Neural cell (in vitro differentiated cells): ENCODE measurements around the gene TMEM121.

Experiments used
- EP300 ChIP-seq: fragments of 450-650 bp; conservative IDR thresholded peaks from 2 replicates; pipeline ENCODE4 v1.6.1; 2014; ENCODE audit warnings: antibody characterized with exemption, mild to moderate bottlenecking, moderate library complexity; ENCODE audit not compliant: poor library complexity, severe bottlenecking
- POLR2AphosphoS5 ChIP-seq: IDR thresholded peaks from 2 replicates; pipeline ENCODE4 v1.6.1; 2012
- SMC3 ChIP-seq: fragments of 450-650 bp; conservative IDR thresholded peaks from 2 replicates; pipeline ENCODE4 v1.6.1; 2014; ENCODE audit warnings: antibody characterized with exemption, mild to moderate bottlenecking, moderate library complexity; ENCODE audit not compliant: poor library complexity
- TAF1 ChIP-seq: IDR thresholded peaks from 2 replicates; pipeline ENCODE4 v1.6.1; 2012; ENCODE audit warnings: low read depth
- TF ChIP-seq, protein P1 (sequence below): fragments of 450-650 bp; IDR thresholded peaks from 2 replicates; pipeline ENCODE4 v1.5.1; 2014; ENCODE audit warnings: antibody characterized with exemption, mild to moderate bottlenecking, moderate library complexity; ENCODE audit not compliant: poor library complexity, severe bottlenecking

DNA sequence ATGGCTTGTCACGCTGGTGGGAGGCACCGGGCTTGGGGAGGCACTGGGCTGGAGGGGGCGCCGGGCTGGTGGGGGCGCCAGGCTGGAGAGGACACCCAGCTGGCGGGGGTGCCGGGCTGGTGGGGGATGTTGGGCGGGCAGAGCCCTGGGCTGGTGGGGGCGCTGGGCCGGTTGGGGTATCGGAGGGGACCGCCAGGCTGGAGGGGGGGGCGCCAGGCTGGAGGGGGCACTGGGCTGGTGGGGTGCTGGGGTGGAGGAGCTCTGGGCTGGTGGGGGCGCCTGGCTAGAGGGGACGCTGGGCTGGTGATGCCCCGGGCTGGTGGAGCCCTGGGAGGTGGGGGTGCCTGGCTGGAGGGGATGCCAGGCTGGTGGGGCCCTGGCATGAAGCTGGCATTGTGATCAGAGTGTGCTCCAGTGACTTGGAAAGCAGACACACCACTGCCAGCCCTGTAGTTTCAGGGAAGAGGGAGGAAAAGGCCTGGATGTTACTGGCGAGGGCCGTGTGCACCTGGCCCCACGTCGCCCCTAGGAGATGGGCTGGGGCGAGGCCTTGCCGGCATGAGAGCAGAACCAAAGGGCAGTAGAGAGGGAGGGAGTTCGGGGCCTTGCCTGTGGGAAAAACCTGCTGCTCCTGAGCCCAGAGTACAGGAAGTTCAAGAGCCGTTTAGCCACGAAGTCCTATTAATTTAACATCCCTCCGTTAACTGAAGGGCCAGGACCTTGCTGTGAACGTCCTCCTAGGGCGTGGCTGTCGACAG, 22.3 kb upstream of the TMEM121 start:
- TF ChIP-seq EP300 (no peak), POLR2AphosphoS5 (no peak), SMC3 (no peak), TAF1 (no peak)
- TF ChIP-seq, protein P1, sequence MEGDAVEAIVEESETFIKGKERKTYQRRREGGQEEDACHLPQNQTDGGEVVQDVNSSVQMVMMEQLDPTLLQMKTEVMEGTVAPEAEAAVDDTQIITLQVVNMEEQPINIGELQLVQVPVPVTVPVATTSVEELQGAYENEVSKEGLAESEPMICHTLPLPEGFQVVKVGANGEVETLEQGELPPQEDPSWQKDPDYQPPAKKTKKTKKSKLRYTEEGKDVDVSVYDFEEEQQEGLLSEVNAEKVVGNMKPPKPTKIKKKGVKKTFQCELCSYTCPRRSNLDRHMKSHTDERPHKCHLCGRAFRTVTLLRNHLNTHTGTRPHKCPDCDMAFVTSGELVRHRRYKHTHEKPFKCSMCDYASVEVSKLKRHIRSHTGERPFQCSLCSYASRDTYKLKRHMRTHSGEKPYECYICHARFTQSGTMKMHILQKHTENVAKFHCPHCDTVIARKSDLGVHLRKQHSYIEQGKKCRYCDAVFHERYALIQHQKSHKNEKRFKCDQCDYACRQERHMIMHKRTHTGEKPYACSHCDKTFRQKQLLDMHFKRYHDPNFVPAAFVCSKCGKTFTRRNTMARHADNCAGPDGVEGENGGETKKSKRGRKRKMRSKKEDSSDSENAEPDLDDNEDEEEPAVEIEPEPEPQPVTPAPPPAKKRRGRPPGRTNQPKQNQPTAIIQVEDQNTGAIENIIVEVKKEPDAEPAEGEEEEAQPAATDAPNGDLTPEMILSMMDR: no peak
